Natural killer cell (primary cell): ENCODE data around the gene ZMIZ1. TPM values are rescaled to one million over a fixed set of nuclear protein-coding genes. Genes with fewer than 3 reads are reported as not detected.

Source experiments
- ATAC-seq, 3 donors: fragments of 150-1000 bp in 2 of 3; fragments of 200-7000 bp in 1 of 3; cut with Tn5 transposase; 1 replicate in 1 of 3; 2 replicates in 2 of 3; pipeline ENCODE4 v1.10.0; 2021; ENCODE audit warnings: mild to moderate bottlenecking in 2 of 3, moderate library complexity in 2 of 3
- DNase-seq, 2 donors: peaks; one replicate each; pipeline versions ENCODE4 v3.0.0 to v3.0.0-alpha.2; 2013 to 2021; ENCODE audit warnings: mixed read lengths in 1 of 2
- H3K27ac ChIP-seq: one replicate; pipeline ENCODE4 v1.5.1; 2013; ENCODE audit warnings: mild to moderate bottlenecking, low read length
- H3K27me3 ChIP-seq: one replicate; pipeline ENCODE4 v1.6.1; 2013; ENCODE audit warnings: low read length; ENCODE audit not compliant: control insufficient read depth, insufficient read depth
- H3K36me3 ChIP-seq: one replicate; pipeline ENCODE4 v1.6.1; 2013; ENCODE audit warnings: low read length; ENCODE audit not compliant: control insufficient read depth, insufficient read depth
- H3K4me1 ChIP-seq: one replicate; pipeline ENCODE4 v1.6.1; 2013; ENCODE audit warnings: low read length; ENCODE audit not compliant: control insufficient read depth, insufficient read depth
- H3K4me3 ChIP-seq: one replicate; pipeline ENCODE4 v1.5.1; 2013; ENCODE audit warnings: low read length
- H3K9me3 ChIP-seq: one replicate; pipeline ENCODE4 v1.6.1; 2013; ENCODE audit warnings: low read length; ENCODE audit not compliant: control insufficient read depth, insufficient read depth
- H3K27ac Mint-ChIP-seq, 2 donors: one replicate each; pipeline ENCODE4 v1.8.0; 2022; ENCODE audit warnings: mild to moderate bottlenecking in 2 of 2, mixed read lengths in 2 of 2, moderate library complexity in 1 of 2
- H3K27me3 Mint-ChIP-seq, 2 donors: one replicate each; pipeline ENCODE4 v1.8.0; 2022; ENCODE audit warnings: low read depth in 2 of 2, mixed read lengths in 2 of 2
- H3K36me3 Mint-ChIP-seq: one replicate; pipeline ENCODE4 v1.8.0; 2022; ENCODE audit warnings: mixed read lengths
- H3K4me1 Mint-ChIP-seq, 2 donors: one replicate each; pipeline ENCODE4 v1.8.0; 2022; ENCODE audit warnings: mixed read lengths in 2 of 2
- H3K4me3 Mint-ChIP-seq: one replicate; pipeline ENCODE4 v1.8.0; 2022; ENCODE audit warnings: mild to moderate bottlenecking, moderate library complexity, mixed read lengths
- H3K9me3 Mint-ChIP-seq, 2 donors: one replicate each; pipeline ENCODE4 v1.8.0; 2022; ENCODE audit warnings: mixed read lengths in 2 of 2
- CTCF ChIP-seq: fragments of 200-600 bp; IDR thresholded peaks from one replicate; pipeline ENCODE4 v1.8.0; 2022; ENCODE audit warnings: antibody characterized with exemption
- WGBS: methylation state at CpG from one replicate; pipeline ENCODE4 v1.1.7; 2013; ENCODE audit warnings: missing lambda C conversion rate; ENCODE audit not compliant: insufficient coverage; 5-methylcytosine and 5-hydroxymethylcytosine counted together
- intact Hi-C: fragments of 100-400 bp; cut with micrococcal nuclease; formaldehyde crosslinking; loops from one replicate; pipeline ENCODE4 v1.14.2; 2022
- total RNA-seq, 4 donors: library from RNA; stranded (reverse); fragments of 120-200 nt in 1 of 4; gene quantifications; one replicate each; pipeline versions ENCODE4 v1.2.3 to v1.2.4, GENCODE V29; 2013 to 2022

Gene ZMIZ1
- total RNA-seq, 3 donors from 2014 or later (not counting 1 experiment from before 2014, with no cell fraction given) = 36.5 to 51.5 (median 37.9) TPM

GRCh38 chr10:79123547-79123963 is 54.8 kb downstream of the ZMIZ1 start:
- no peak overlapping the region for H3K27ac Mint-ChIP-seq
- 80% methylated on average over 8 of the region's 8 CpGs for WGBS
- H3K27me3 Mint-ChIP-seq = no peaks in the 10 kb centered on the region
- H3K4me1 ChIP-seq = peaks cover 28% of the 10 kb centered on the region
- no peak for TF ChIP-seq CTCF
- DNase-seq (no peak), ATAC-seq (no peak)
- no peaks in the 10 kb centered on the region for H3K36me3 Mint-ChIP-seq
- H3K27ac ChIP-seq = no peak overlapping the region
- no peak overlapping the region for H3K4me3 Mint-ChIP-seq
- peaks cover 20 to 58% of the 10 kb centered on the region in 2 donors for H3K4me1 Mint-ChIP-seq
- H3K4me3 ChIP-seq = no peak overlapping the region
- H3K9me3 Mint-ChIP-seq = no peaks in the 10 kb centered on the region
- H3K9me3 ChIP-seq = no peaks in the 10 kb centered on the region
- no peaks in the 10 kb centered on the region for H3K27me3 ChIP-seq
- peaks cover 8% of the 10 kb centered on the region for H3K36me3 ChIP-seq
- intact Hi-C loops = no loop called here

GRCh38 chr10:79124066-79124465 is 55.3 kb downstream of the ZMIZ1 start:
- Mint-ChIP-seq H3K27ac (peak overlapping the region in 1 of 2 donors; percentile 62), H3K27me3 (no peaks in the 10 kb centered on the region), H3K4me1 (peaks cover 18 to 61% of the 10 kb centered on the region in 2 donors), H3K36me3 (no peaks in the 10 kb centered on the region), H3K4me3 (no peak overlapping the region), H3K9me3 (no peaks in the 10 kb centered on the region)
- no peak for TF ChIP-seq CTCF
- DNase-seq (no peak), ATAC-seq (no peak)
- Histone ChIP-seq H3K4me3 (no peak overlapping the region), H3K27ac (no peak overlapping the region), H3K4me1 (peaks cover 27% of the 10 kb centered on the region), H3K36me3 (peaks cover 8% of the 10 kb centered on the region), H3K9me3 (no peaks in the 10 kb centered on the region), H3K27me3 (no peaks in the 10 kb centered on the region)
- intact Hi-C loops = no loop called here

GRCh38 chr10:79125092-79125491 is 56.3 kb downstream of the ZMIZ1 start:
- Mint-ChIP-seq H3K9me3 (no peaks in the 10 kb centered on the region), H3K4me3 (no peak overlapping the region), H3K27ac (peak overlapping the region in 1 of 2 donors; percentile 62), H3K36me3 (no peaks in the 10 kb centered on the region), H3K27me3 (no peaks in the 10 kb centered on the region), H3K4me1 (peaks cover 13 to 63% of the 10 kb centered on the region in 2 donors)
- TF ChIP-seq CTCF = no peak
- Histone ChIP-seq H3K27me3 (no peaks in the 10 kb centered on the region), H3K4me1 (peaks cover 26% of the 10 kb centered on the region), H3K4me3 (no peak overlapping the region), H3K27ac (no peak overlapping the region), H3K9me3 (no peaks in the 10 kb centered on the region), H3K36me3 (peaks cover 6% of the 10 kb centered on the region)
- intact Hi-C loops = no loop called here
- ATAC-seq (no peak), DNase-seq (no peak)
- WGBS = 85% methylated on average over 7 of the region's 7 CpGs

GRCh38 chr10:79126351-79127080 is 57.8 kb downstream of the ZMIZ1 start:
- H3K9me3 ChIP-seq = no peaks in the 10 kb centered on the region
- Mint-ChIP-seq H3K27me3 (no peaks in the 10 kb centered on the region), H3K4me3 (no peak overlapping the region), H3K9me3 (no peaks in the 10 kb centered on the region), H3K27ac (no peak overlapping the region), H3K36me3 (no peaks in the 10 kb centered on the region), H3K4me1 (peaks cover 9 to 56% of the 10 kb centered on the region in 2 donors)
- TF ChIP-seq CTCF = no peak
- ATAC-seq (no peak), DNase-seq (no peak)
- peaks cover 24% of the 10 kb centered on the region for H3K4me1 ChIP-seq
- H3K27ac ChIP-seq = no peak overlapping the region
- intact Hi-C loops = no loop called here
- peaks cover 3% of the 10 kb centered on the region for H3K36me3 ChIP-seq
- H3K4me3 ChIP-seq = no peak overlapping the region
- WGBS = 95% methylated on average over 6 of the region's 6 CpGs
- H3K27me3 ChIP-seq = no peaks in the 10 kb centered on the region
